ENCODE data around the gene MDM2.

MDM2 gene

GRCh38 chr12:68807576-68808387 is at the start of gene MDM2:
Gene MDM2 (plus strand): TSS chr12:68808177. CDS start chr12:68808478, 301 bp downstream.
- peak; percentile 59 for DNase-seq

GRCh38 chr12:68759852-68760251 is 48.1 kb upstream of the MDM2 start:
- no peak for DNase-seq

GRCh38 chr12:68760806-68761441 is 47.1 kb upstream of the MDM2 start:
- DNase-seq = no peak

- DNase-seq = no peak
These were observed 46.5 kb upstream of the MDM2 start for GRCh38 chr12:68761442-68761812.

GRCh38 chr12:68761901-68762630 is 45.9 kb upstream of the MDM2 start:
- no peak for DNase-seq

- no peak for DNase-seq
These were observed 45.3 kb upstream of the MDM2 start for GRCh38 chr12:68762691-68763090.

- DNase-seq = no peak
These were observed 42.3 kb upstream of the MDM2 start for GRCh38 chr12:68765696-68766095.

- DNase-seq = no peak
These were observed 41.3 kb upstream of the MDM2 start for GRCh38 chr12:68766646-68767045.

GRCh38 chr12:68767191-68767590 is 40.8 kb upstream of the MDM2 start:
- no peak for DNase-seq

GRCh38 chr12:68768431-68768939 is 39.5 kb upstream of the MDM2 start:
- no peak for DNase-seq

- no peak for DNase-seq
These were observed 38.0 kb upstream of the MDM2 start for GRCh38 chr12:68769941-68770340.

GRCh38 chr12:68771223-68771925 is 36.6 kb upstream of the MDM2 start:
- no peak for DNase-seq

- DNase-seq = no peak
These were observed 35.3 kb upstream of the MDM2 start for GRCh38 chr12:68772714-68773113.

- no peak for DNase-seq
These were observed 34.4 kb upstream of the MDM2 start for GRCh38 chr12:68773582-68773981.

GRCh38 chr12:68775121-68775630 is 32.8 kb upstream of the MDM2 start:
- no peak for DNase-seq

GRCh38 chr12:68776976-68777610 is 30.9 kb upstream of the MDM2 start:
- no peak for DNase-seq

GRCh38 chr12:68779280-68779679 is 28.7 kb upstream of the MDM2 start:
- no peak for DNase-seq

- no peak for DNase-seq
These were observed 27.2 kb upstream of the MDM2 start for GRCh38 chr12:68780731-68781130.

GRCh38 chr12:68781728-68782127 is 26.2 kb upstream of the MDM2 start:
- no peak for DNase-seq

- DNase-seq = no peak
These were observed 24.0 kb upstream of the MDM2 start for GRCh38 chr12:68784015-68784414.

- DNase-seq = no peak
These were observed 22.6 kb upstream of the MDM2 start for GRCh38 chr12:68785358-68785757.

GRCh38 chr12:68785823-68786222 is 22.2 kb upstream of the MDM2 start:
- DNase-seq = no peak

Data from DMS 273 treated with DMSO at 0.1 percent for 48 hours (cell line).